Activated CD4-positive, alpha-beta T cell treated with anti-CD3 and anti-CD28 coated beads for 48 hours (primary cell): ENCODE results near the gene MVP.
A peak's percentile ranks its signal among the peaks of the same experiment; 100 is the strongest.
"Not testable (repeated sequence)": the region's sequence is repeated elsewhere in the genome, so short reads cannot be mapped to it uniquely, and the experiment has no call there.

Source experiments
- DNase-seq: peaks from one replicate; pipeline ENCODE4 v3.0.0-alpha.2; 2020

The MVP gene

DNA sequence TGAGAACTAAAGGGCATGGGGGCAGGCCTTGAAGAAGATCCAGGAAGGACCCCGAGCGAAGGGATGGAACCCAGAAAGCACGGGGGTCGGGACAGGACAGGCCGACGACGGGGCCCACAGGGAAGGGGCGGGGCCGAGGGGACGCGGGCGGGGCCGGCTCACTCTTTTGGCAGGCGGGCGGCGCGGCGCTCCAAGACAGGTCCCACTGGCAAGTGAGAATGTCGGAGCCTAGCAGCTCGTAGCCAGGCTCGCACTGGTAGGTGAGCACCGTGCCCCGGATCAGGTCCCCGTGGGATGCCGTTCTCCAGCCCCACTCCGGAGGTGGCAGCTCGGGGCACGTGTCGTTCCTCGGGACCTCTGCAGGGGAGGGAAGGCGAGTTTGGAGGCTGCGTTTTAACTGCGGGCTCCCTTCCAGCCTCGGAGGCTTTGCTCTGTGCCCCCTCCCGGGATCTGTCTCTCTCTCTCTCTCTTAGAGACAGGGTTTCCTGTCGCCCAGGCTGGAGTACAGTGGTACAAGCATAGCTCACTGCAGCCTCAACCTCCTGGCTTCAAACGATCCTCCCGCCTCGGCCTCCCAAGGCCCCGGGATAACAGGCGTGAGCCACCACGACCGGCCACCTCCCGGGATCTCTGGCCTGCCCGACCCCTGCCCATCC, 56.5 kb downstream of the MVP start:
- peak; percentile 54 for DNase-seq

DNA sequence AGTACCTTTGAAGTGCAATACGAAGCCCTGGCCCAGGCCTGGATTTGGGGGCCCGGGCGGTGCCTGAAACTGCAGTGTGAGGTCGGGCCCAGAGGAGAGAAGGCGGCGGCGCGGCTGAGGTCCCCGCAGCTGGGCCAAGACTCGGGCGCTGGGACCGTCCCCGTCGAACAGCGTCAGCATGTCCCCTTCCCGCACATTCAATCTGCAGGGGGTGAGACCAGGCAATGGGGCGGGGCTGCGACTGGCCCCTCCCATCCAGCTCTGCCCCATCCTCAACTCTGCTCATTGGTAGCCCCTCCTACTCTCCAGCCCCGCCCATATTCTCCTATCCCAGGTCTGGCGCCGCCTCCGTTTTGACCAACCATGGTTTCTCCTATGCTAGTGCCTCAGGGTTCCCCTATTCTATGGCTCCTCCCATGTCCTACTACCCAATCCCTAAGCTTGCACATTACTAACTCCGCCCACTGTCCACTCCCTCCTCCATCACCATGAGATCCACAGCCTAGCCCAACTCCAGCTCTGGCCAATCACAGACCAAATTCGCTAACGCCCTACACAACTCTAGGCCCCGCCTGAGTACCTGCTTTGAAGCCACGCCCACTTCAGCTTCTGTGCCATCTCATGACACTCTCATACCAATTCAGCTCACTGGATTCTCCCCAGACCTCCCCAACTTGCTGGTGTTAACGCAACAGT, 57.2 kb downstream of the MVP start:
- DNase-seq = peak; percentile 89

DNA sequence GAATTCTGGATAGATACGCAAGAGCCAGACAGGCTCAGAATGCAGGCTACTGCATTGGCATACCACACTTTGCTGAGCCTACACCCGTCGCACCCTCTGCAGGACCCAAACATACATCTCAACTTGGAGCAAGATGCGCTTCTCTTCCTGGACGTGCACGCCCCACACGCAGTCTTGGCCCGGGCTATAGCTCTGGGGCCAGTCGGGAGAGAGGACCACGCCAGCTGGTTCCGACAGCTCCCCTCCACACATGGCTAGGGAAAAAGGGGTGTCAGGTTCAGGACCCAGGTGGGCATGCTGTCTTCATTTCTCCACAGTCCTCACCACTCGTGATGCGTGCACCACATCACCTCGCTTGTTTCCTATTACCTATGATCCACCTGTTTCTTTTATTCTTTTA, 57.9 kb downstream of the MVP start:
- no peak for DNase-seq

DNA sequence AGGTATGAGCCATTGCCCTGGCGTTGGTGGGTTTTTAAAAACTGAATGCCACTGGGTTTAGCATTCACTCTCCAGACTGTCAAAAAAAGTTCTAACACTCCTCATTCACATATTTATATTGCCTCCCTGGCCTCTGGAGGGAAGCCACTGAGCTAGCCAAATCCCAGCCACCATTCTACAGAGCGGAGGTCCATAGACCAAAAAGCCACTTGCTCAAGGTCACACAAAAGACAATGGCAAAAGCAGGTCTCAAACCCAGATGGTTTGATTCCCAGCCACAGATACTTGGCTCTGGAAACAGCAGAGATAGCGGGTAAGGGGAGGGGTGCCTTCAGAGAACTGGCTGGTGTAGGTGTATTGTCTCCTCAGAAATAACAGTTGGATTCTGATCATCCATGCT, 60.8 kb downstream of the MVP start:
- DNase-seq = no peak

DNA sequence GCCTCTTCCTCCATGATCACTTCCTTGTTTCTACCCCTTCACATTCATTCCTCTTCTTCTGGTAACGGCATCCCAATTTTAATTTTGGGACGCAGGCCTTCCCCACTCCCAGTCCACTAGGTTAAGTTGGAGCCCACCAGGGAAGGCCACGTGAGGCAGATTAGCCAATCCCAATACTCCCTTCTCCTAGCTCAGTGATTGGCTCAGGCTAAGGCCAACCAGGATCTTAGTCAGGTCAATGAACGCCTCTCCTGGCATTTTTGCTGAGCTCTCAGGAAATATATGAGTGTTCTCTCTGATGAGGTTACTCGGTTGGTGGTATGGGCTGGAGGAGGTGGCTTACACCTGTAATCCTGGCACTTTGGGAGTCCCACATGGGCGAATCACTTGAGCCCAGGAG, 63.7 kb downstream of the MVP start:
- no peak for DNase-seq

DNA sequence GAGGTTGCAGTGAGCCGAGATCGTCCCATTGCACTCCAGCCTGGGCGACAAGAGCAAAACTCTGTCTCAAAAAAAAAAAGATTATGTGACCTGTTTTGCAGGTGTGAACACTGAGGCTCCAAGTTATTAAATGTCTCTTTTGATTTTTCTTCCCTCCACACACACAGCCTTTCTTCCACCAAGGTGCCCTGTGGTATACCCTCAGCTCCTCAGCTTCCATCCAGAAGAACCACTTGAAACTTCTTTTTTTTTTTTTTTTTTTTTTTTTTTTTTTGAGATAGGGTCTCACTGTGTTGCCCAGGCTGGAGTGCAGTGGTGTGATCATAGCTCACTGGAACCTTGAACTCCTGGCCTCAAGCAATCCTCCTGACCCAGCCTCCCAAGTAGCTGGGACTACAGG, 69.1 kb downstream of the MVP start:
- not testable (repeated sequence) for DNase-seq

DNA sequence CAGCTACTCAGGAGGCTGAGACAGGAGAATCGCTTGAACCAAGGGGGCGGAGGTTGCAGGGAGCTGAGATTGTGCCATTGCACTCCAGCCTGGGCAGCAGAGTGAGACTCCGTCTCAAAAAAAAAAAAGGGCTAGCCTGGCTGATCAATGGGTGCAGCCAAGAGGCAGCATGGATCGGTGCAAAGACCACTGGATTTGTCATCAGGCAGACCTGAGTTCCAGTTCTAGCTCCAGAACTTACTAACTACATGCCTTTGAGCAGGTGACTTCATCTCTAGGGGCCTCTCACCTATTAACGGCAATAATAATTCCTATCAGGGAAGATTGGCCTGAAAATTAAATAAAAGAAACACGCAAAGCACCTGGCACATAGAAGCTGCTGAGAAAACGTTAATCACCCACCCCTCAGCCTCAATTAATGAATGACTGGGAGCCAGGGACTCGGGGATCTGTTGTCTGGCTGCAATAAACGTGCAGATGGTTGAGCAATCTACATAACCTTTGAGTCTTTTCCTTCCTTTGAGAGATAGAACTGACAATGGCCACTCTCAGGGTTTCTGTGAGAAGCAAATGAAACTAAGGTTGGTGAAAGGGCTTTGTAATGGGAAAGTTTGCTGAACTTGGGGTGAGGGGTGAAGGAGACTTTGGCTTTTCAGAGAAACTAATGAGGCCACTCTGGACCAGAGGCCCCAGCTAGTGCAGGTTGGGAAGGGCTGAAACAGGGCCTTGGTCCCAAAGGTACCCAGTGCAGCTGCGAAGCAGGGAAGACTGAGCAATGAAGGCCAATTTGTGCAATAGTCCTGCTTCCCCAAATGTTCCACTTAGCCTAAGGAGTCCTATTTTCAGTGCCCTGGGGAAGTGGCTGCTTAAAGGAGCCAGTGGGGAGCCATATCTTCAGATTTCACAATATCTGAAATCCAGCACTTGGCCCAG, 71.5 kb downstream of the MVP start:
- no peak for DNase-seq

DNA sequence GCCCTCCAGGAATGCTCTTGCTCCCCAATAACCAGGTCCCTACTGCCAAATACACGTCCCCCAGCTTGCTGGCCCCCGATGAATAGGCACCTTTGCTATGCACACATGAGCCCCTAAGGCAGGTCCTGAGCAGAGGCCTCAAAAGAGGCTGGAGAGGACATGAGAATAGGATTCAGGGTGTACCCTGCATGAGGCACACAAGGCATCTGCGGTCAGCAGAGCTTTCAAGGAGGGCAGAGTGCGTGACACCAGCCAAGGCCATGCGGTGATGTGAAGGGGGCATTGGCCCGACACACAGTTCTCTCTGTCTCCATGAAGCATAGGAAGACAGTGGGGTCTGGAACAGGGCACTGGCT, 72.2 kb downstream of the MVP start:
- no peak for DNase-seq

DNA sequence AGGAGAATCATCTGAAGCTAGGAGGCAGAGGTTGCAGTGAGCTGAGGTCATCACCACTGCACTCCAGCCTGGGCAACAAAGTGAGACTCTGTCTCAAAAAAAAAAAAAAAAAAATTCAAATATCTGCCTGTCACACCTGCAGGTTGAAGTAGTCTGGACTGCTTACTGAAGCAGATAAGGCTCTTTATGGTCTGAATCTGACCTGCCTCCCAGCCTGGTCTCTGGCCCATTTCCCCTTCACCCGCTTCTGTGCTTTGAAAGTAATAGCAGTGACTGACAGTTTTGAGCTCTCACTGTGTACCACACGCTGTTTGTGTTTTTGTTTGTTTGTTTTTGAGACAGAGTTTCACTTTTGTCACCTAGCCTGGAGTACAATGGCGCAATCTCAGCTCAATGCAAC, 73.3 kb downstream of the MVP start:
- DNase-seq = no peak

DNA sequence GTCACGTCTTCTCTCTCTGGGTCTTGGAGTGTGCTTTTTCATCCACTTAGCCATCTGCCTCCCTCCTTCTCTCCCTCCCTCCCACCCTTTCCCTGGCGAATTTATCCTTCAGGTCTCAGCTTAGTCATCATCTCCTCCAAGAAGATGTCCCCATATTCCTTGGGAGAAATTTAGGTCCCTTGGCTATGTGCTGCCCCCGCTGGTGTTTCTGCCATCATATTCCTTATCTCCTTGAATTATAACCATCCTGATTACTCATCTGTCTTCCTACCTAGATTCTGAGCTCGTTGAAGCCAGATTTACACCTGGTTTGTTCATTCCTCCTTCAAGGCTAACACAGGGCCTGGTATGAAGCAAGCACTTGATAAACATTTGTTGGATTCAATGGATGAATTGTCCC, 74.1 kb downstream of the MVP start:
- DNase-seq = no peak

DNA sequence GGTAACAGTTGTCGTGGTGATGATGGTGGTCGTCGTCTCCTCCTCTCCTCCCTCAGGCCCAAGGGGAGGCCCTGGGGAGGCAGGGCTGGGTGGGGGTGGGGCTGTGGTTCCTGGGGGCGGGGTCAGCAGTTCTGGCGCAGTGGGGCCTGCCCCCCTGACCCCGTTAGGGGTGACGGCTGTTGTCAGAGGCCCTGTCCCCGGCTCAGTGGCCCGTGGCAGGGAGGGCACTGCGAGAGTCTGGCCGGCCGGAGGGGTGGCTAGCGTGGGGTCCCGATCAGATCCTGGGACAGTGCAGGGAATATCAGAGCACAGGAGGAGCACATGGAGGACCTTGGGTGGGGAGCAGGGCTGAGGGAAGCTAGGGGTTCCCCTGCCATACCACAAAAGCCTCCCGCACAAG, 76.6 kb downstream of the MVP start:
- no peak for DNase-seq

DNA sequence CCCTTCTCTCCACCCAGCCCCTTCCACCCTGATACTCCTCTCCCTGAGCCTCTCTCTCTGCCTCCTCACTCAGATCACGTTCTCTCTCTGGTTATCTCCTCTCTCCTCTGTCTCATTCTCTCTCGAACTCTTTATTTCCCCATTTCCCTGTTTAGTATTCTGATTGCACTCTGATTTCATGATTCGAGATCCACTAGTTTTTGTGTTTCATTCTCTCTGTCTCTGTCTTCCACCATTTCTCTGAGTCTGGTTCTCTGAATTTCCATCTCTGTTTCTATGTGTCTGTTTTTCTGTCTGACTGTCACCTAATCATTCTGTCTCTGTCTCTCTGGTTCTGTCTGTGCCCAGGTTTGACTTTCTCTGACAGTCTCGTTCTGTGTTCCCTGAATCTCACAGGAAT, 77.1 kb downstream of the MVP start:
- DNase-seq = no peak
